Measurements from ENCODE around the gene C17orf50.

DNA sequence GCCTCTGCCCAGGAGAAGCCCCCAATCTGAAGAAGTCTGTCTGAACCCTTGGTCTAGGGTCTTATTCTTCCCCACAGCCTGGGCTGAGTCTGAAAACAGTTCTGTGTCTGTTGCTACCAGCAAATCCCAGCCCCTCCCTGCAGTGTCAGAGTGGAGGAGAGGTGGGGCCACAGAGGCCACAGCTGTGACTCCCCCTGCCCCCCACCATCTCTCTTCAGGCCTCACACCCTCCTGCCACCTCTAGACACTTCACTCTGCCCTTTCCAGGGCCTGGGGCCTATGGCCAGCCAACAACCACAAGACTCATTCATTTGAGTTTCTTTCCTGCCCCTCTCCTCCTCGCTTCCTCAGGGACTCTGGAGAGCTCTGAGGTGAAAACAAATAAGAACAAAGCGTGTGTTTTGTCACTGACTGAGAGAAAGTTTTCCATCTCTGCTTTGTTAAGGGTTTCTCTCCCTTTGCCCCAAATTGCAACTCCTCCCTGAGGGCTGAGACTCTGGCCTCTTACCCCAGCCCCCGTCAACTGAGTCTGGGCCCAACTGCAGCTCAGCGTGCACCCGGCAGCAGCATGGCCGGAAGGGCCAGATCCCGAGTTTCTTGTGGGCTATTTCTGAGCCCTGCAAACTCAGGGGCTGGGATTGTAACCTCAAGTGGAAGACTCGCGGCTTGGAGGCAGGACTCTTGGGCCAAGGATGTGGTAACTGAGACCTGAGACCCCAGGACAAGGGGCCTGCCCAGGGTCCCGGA, 13.2 kb downstream of the C17orf50 start:
- TF ChIP-seq, protein P1, sequence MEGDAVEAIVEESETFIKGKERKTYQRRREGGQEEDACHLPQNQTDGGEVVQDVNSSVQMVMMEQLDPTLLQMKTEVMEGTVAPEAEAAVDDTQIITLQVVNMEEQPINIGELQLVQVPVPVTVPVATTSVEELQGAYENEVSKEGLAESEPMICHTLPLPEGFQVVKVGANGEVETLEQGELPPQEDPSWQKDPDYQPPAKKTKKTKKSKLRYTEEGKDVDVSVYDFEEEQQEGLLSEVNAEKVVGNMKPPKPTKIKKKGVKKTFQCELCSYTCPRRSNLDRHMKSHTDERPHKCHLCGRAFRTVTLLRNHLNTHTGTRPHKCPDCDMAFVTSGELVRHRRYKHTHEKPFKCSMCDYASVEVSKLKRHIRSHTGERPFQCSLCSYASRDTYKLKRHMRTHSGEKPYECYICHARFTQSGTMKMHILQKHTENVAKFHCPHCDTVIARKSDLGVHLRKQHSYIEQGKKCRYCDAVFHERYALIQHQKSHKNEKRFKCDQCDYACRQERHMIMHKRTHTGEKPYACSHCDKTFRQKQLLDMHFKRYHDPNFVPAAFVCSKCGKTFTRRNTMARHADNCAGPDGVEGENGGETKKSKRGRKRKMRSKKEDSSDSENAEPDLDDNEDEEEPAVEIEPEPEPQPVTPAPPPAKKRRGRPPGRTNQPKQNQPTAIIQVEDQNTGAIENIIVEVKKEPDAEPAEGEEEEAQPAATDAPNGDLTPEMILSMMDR (optimal IDR thresholded peaks at IDR 0.05 in 1 of 3, IDR thresholded peaks at IDR 0.05 in 1 of 3, conservative IDR thresholded peaks at IDR 0.05 in 1 of 3; ENCODE audit: extremely low read depth in 1 of 3, insufficient read depth in 2 of 3, low read length in 3 of 3): no peak
- no peak for TF ChIP-seq EZH2 (IDR thresholded peaks at IDR 0.05; ENCODE audit: low read length)
